Lung (tissue), 12 donors: ENCODE results near the gene MAML3. TPM values are rescaled to one million over a fixed set of nuclear protein-coding genes. Genes with fewer than 3 reads are reported as not detected.

ENCODE experiments used
- ATAC-seq: fragments of 200-7000 bp; cut with Tn5 transposase; one replicate; pipeline ENCODE4 v1.9.1; 2020; ENCODE audit warnings: moderate number of reproducible peaks; ENCODE audit not compliant: insufficient read depth, low FRiP score
- DNase-seq, 3 donors: peaks; one replicate each; pipeline ENCODE4 v3.0.0-alpha.2; 2013 to 2017
- H3K27ac ChIP-seq, 2 donors: one replicate each; pipeline ENCODE4 v1.5.1; 2013; ENCODE audit warnings: mild to moderate bottlenecking in 2 of 2, moderate library complexity in 2 of 2, control low read depth in 1 of 2, inconsistent platforms in 1 of 2, low read depth in 1 of 2, low read length in 1 of 2
- H3K27me3 ChIP-seq, 3 donors: one replicate each; pipeline ENCODE4 v1.5.1; 2013; ENCODE audit warnings: low read length in 2 of 3; ENCODE audit not compliant: control insufficient read depth in 3 of 3, insufficient read depth in 3 of 3
- H3K36me3 ChIP-seq, 4 donors: one replicate each; pipeline ENCODE4 v1.5.1; 2013; ENCODE audit warnings: low read length in 4 of 4, mild to moderate bottlenecking in 1 of 4, moderate library complexity in 1 of 4; ENCODE audit not compliant: control insufficient read depth in 4 of 4, insufficient read depth in 4 of 4
- H3K4me1 ChIP-seq, 5 donors: one replicate each; pipeline ENCODE4 v1.5.1; 2013; ENCODE audit warnings: low read length in 5 of 5, mild to moderate bottlenecking in 2 of 5, moderate library complexity in 1 of 5; ENCODE audit not compliant: control insufficient read depth in 5 of 5, insufficient read depth in 5 of 5
- H3K4me3 ChIP-seq: one replicate; pipeline ENCODE4 v1.5.1; 2013; ENCODE audit warnings: mild to moderate bottlenecking, control low read depth, moderate library complexity
- H3K9ac ChIP-seq, 2 donors: one replicate each; pipeline ENCODE4 v1.5.1; 2013; ENCODE audit warnings: low read length in 2 of 2, control low read depth in 1 of 2; ENCODE audit not compliant: insufficient read depth in 1 of 2
- H3K9me3 ChIP-seq, 4 donors: one replicate each; pipeline ENCODE4 v1.5.1; 2013; ENCODE audit warnings: low read length in 3 of 4, mild to moderate bottlenecking in 1 of 4, moderate library complexity in 1 of 4; ENCODE audit not compliant: control insufficient read depth in 4 of 4, insufficient read depth in 3 of 4
- WGBS, 2 donors: extraction: QIAGEN DNeasy Blood & Tissue Kit; methylation state at CpG; one replicate each; pipeline ENCODE4 v1.1.7; 2013; 5-methylcytosine and 5-hydroxymethylcytosine counted together
- polyA plus RNA-seq, 2 donors: library from polyadenylated mRNA; stranded (reverse); fragments of 200-250 nt; gene quantifications; one replicate each; pipeline ENCODE4 v1.2.1, GENCODE V29; 2013
- total RNA-seq, 2 donors: library from RNA; depleted of rRNA in 1 of 2; stranded (reverse); fragments of >200 nt in 1 of 2; gene quantifications; one replicate each; pipeline ENCODE4 v1.2.1, GENCODE V29; 2014 to 2021
- TF ChIP-seq, protein P1 (sequence below): IDR thresholded peaks from 2 replicates; pipeline ENCODE4 v1.5.1; 2012; ENCODE audit warnings: mild to moderate bottlenecking; ENCODE audit errors: control extremely low read depth, extremely low read depth
- donor health status: control.
- donor health status: control.
- donor health status: Bipolar disorder and iron deficiency.
- donor health status: healthy.
- donor health status: DM: yes; HTN: yes; CAD: no.

The MAML3 gene
- total and polyA plus RNA-seq, 4 donors: 3.0 to 16.4 (median 8.5) TPM

DNA sequence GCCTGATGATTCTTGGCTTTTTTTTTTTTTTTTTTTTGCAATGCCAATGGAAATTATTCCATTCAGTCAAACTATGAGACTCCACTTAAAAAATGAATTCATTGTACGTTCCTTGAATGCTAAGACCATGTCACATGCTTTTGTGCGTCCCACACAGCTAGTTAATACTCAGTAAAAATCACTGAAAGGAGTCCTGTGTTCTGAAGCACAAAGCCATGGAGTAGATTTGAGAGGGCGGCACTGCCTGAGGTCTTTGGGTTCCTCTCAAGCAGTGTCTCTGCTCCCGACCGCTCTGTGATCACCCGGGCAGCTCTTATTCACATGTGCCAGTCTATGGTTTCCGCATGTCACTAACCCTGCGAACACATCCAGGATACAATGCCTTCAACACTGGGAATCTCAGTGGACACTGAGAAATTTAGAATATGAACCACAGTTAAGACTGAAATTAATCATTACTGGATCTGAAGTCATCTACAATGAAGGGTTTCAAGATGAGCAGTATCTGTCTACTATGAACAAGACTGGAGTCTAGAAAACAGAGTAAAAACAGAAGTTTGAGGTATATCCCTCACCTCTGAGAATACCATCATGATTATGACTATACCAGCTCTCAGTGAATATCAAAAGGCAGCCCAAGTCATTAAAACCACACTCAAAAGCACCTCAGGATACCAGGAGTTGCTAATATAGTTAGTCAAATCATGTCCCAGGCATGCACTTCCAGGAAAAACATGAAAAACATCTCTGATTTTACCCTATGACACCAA is 295.4 kb downstream of the MAML3 start:
- Histone ChIP-seq H3K27ac (no peak overlapping the region), H3K36me3 (no peaks in the 10 kb centered on the region), H3K9ac (no peak overlapping the region), H3K4me3 (no peak overlapping the region), H3K4me1 (peaks cover 0 to 20% (median 0%) of the 10 kb centered on the region in 5 donors), H3K9me3 (no peaks in the 10 kb centered on the region), H3K27me3 (no peaks in the 10 kb centered on the region)
- WGBS, 2 donors: 95 to 96% methylated on average over 8 of the region's 8 CpGs
- TF ChIP-seq, protein P1, sequence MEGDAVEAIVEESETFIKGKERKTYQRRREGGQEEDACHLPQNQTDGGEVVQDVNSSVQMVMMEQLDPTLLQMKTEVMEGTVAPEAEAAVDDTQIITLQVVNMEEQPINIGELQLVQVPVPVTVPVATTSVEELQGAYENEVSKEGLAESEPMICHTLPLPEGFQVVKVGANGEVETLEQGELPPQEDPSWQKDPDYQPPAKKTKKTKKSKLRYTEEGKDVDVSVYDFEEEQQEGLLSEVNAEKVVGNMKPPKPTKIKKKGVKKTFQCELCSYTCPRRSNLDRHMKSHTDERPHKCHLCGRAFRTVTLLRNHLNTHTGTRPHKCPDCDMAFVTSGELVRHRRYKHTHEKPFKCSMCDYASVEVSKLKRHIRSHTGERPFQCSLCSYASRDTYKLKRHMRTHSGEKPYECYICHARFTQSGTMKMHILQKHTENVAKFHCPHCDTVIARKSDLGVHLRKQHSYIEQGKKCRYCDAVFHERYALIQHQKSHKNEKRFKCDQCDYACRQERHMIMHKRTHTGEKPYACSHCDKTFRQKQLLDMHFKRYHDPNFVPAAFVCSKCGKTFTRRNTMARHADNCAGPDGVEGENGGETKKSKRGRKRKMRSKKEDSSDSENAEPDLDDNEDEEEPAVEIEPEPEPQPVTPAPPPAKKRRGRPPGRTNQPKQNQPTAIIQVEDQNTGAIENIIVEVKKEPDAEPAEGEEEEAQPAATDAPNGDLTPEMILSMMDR: no peak
- ATAC-seq (no peak), DNase-seq (no peak)

DNA sequence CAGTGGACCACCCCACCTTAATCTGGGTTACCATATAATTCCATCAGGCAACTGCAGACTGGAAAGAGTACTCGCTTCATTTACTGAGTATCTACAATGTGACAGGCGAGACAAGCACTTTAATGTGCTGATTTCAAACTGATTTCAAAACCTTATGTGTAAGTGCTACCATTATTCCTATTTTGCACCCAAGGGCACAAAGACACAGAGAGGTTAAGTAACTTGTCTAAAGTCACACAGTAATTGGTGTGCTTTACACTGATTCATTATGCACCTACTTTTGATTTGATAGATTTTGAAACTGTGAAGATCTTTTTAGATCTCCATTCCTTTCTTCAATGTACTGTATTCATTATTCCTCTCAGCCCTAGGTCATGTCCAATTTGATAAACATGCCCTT is 296.0 kb downstream of the MAML3 start:
- H3K36me3 ChIP-seq: no peaks in the 10 kb centered on the region
- 70 to 73% methylated on average over 2 of the region's 2 CpGs for WGBS, 2 donors

DNA sequence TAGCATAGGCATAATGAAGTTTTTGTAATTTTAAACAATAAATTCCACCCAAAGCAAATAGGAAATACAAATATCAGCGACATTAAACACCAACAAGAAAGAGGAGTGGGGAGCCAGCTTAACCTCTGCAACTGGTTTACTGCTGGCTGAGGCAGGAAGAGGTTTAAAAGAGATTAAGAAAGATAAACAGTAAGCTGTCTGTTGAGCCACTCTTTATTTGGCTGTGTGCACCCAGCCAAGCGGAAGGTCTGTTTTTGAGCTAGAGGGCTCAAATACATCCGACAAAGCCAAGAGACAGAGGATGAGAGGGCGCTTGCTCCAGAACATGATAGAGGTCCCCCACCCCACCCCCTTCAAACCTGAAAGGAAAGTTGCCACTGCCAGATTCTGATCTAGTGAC is 297.0 kb downstream of the MAML3 start:
- no peak overlapping the region for H3K27ac ChIP-seq
- peaks cover 0 to 20% (median 2%) of the 10 kb centered on the region in 5 donors for H3K4me1 ChIP-seq
- 12 to 26% methylated on average over 4 of the region's 4 CpGs for WGBS, 2 donors
- H3K4me3 ChIP-seq: no peak overlapping the region
- H3K27me3 ChIP-seq: no peaks in the 10 kb centered on the region
- TF ChIP-seq, protein P1: no peak
- peak overlapping the region in 1 of 2 donors; percentile 44 for H3K9ac ChIP-seq
- no peaks in the 10 kb centered on the region for H3K36me3 ChIP-seq
- peak; percentile 52 to 86 (median 67) for DNase-seq
- no peak for ATAC-seq
- H3K9me3 ChIP-seq: no peaks in the 10 kb centered on the region

More for the DNA sequence above, 296.0 kb downstream of the MAML3 start:
- Histone ChIP-seq H3K9ac (no peak overlapping the region), H3K27me3 (no peaks in the 10 kb centered on the region), H3K27ac (no peak overlapping the region), H3K4me1 (peaks cover 0 to 20% (median 2%) of the 10 kb centered on the region in 5 donors), H3K4me3 (no peak overlapping the region), H3K9me3 (no peaks in the 10 kb centered on the region)
- DNase-seq (no peak), ATAC-seq (no peak)
- TF ChIP-seq, protein P1: no peak
